Calu3 (cell line): ENCODE data around the gene MGAT4C. TPM values are rescaled to one million over a fixed set of nuclear protein-coding genes. Genes with fewer than 3 reads are reported as not detected.

ENCODE experiments used
- BruUV-seq: library from RNA; stranded (reverse); fragments of 400-500 nt; replicated peaks from 2 replicates; lab custom pipeline; 2021; lab: Mats Ljungman, UMichigan
- CTCF ChIA-PET: fragments of 300-600 bp; sonication (Branson Sonifier 250); formaldehyde crosslinking; loops from one replicate; lab custom pipeline; 2022; ENCODE audit warnings: antibody characterized with exemption; lab: Charles Lee
- DNase-seq: peaks from one replicate; pipeline ENCODE4 v3.0.0; 2022
- H3K27ac Mint-ChIP-seq: one replicate; pipeline ENCODE4 v1.8.0; 2022; ENCODE audit warnings: mixed read lengths; ENCODE audit not compliant: unreplicated experiment
- H3K27me3 Mint-ChIP-seq: one replicate; pipeline ENCODE4 v1.8.0; 2022; ENCODE audit warnings: mixed read lengths; ENCODE audit not compliant: unreplicated experiment
- H3K36me3 Mint-ChIP-seq: one replicate; pipeline ENCODE4 v1.8.0; 2022; ENCODE audit warnings: mild to moderate bottlenecking, moderate library complexity, mixed read lengths; ENCODE audit not compliant: insufficient read depth, unreplicated experiment
- H3K4me1 Mint-ChIP-seq: one replicate; pipeline ENCODE4 v1.8.0; 2022; ENCODE audit warnings: mild to moderate bottlenecking, low read depth, mixed read lengths; ENCODE audit not compliant: unreplicated experiment
- H3K4me3 Mint-ChIP-seq: one replicate; pipeline ENCODE4 v1.8.0; 2022; ENCODE audit warnings: mild to moderate bottlenecking, low read depth, moderate library complexity, mixed read lengths; ENCODE audit not compliant: unreplicated experiment
- H3K9me3 Mint-ChIP-seq: one replicate; pipeline ENCODE4 v1.8.0; 2022; ENCODE audit warnings: low read depth, mixed read lengths; ENCODE audit not compliant: unreplicated experiment
- CTCF ChIP-seq: fragments of 200-600 bp; IDR thresholded peaks from one replicate; pipeline ENCODE4 v1.8.0; 2022; ENCODE audit warnings: antibody characterized with exemption; ENCODE audit not compliant: unreplicated experiment
- intact Hi-C: fragments of 100-400 bp; cut with micrococcal nuclease; formaldehyde crosslinking; loops from one replicate; pipeline ENCODE4 v1.10.0; 2022; ENCODE audit not compliant: unreplicated experiment
- total RNA-seq: library from RNA; stranded (reverse); gene quantifications from 2 replicates; pipeline ENCODE4 v1.2.3, GENCODE V29; 2022

Gene MGAT4C
- total RNA-seq, 1 experiment from 2014 or later = not detected

GRCh38 chr12:85951823-85952222, 304.4 kb downstream of the MGAT4C start:
- CTCF ChIA-PET = interaction anchor here (0.7 to 1.2 kb wide), 4 partner anchors 9 to 526 kb away, joined by 3 to 5 read pairs (median 4); no protein-coding TSS in a partner anchor
- BruUV-seq = no TSS peak
- no peaks in the 10 kb centered on the region for H3K4me1 Mint-ChIP-seq

DNA sequence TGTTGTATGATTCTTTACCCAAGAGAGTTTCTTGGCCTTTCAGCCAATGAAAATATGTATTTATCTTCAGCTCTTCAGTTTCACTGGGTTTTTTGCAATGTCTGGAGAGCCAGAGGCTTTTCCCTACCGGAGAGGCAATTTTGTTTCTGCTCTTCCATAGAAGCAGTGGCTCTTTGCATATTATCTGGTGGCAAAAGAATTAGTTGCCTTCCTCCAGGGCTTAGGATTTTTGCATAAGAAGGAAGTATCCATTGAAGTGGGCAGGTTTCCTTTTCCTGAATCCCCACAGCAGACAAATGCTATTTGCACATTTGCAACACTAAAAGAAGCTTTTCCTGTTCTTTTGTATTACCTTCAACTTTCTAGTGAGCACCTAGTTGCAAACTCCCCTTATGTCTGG, 306.9 kb downstream of the MGAT4C start:
- peaks cover 3% of the 10 kb centered on the region for H3K9me3 Mint-ChIP-seq
- no peak for DNase-seq
- CTCF ChIA-PET = interaction anchor here (0.8 kb wide), 1 partner anchor 134 kb away, joined by 3 read pairs; no protein-coding TSS in a partner anchor
- intact Hi-C loops = no loop called here
- H3K4me1 Mint-ChIP-seq = no peaks in the 10 kb centered on the region
- TF ChIP-seq CTCF = no peak
- no peak overlapping the region for H3K4me3 Mint-ChIP-seq
- no TSS peak for BruUV-seq
- H3K27me3 Mint-ChIP-seq = no peaks in the 10 kb centered on the region
- no peaks in the 10 kb centered on the region for H3K36me3 Mint-ChIP-seq
- H3K27ac Mint-ChIP-seq = no peak overlapping the region

More at GRCh38 chr12:85951823-85952222, 304.4 kb downstream of the MGAT4C start:
- H3K4me3 Mint-ChIP-seq = no peak overlapping the region
- H3K27ac Mint-ChIP-seq = no peak overlapping the region
- H3K36me3 Mint-ChIP-seq = no peaks in the 10 kb centered on the region
- no peaks in the 10 kb centered on the region for H3K9me3 Mint-ChIP-seq
- no peaks in the 10 kb centered on the region for H3K27me3 Mint-ChIP-seq
- TF ChIP-seq CTCF = peak; percentile 61
- intact Hi-C loops = loop anchor here (1.0 to 10.0 kb wide), 4 partner anchors 29 to 1893 kb away; no protein-coding TSS in a partner anchor
- no peak for DNase-seq

DNA sequence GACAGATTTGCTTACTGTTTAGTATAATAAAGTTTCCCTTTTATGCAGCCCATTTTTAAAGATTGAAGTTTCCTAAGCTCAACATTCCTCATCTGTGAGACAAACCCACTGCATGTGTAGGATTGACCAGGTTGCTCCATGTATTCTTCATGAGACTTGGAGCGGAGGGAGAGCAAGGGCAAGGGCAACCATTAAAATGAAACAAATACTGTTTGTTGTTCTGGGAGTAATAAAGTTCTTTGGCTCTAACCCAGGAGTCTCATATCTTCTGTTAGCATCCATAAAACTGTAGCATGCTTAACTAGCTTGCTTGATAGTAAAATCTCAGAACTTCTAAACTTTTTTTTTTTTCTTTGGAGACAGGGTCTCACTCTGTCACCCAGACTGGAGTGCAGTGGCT, 307.9 kb downstream of the MGAT4C start:
- Mint-ChIP-seq H3K27me3 (no peaks in the 10 kb centered on the region), H3K4me1 (no peaks in the 10 kb centered on the region), H3K36me3 (no peaks in the 10 kb centered on the region), H3K9me3 (peaks cover 3% of the 10 kb centered on the region), H3K4me3 (no peak overlapping the region), H3K27ac (no peak overlapping the region)
- BruUV-seq = no TSS peak
- CTCF ChIA-PET = no interaction called here
- no peak for DNase-seq
- no peak for TF ChIP-seq CTCF
- intact Hi-C loops = no loop called here

- CTCF ChIA-PET = no interaction called here
- no peak overlapping the region for H3K27ac Mint-ChIP-seq
These were observed 308.9 kb downstream of the MGAT4C start for GRCh38 chr12:85947286-85947685.

More at GRCh38 chr12:85947286-85947685, 308.9 kb downstream of the MGAT4C start:
- BruUV-seq = no TSS peak
- TF ChIP-seq CTCF = no peak
- Mint-ChIP-seq H3K9me3 (peaks cover 3% of the 10 kb centered on the region), H3K4me3 (no peak overlapping the region), H3K4me1 (no peaks in the 10 kb centered on the region), H3K36me3 (no peaks in the 10 kb centered on the region), H3K27me3 (no peaks in the 10 kb centered on the region)
- intact Hi-C loops = no loop called here
- no peak for DNase-seq
